NCI-H128 (cell line): ENCODE data around the gene VDAC1.
"Not testable (repeated sequence)": the region's sequence is repeated elsewhere in the genome, so short reads cannot be mapped to it uniquely, and the experiment has no call there.

Experiments used
- DNase-seq: peaks from one replicate; lab custom pipeline; 2025; ENCODE audit not compliant: unreplicated experiment; lab: John Stamatoyannopoulos, UW

Gene VDAC1, protein sequence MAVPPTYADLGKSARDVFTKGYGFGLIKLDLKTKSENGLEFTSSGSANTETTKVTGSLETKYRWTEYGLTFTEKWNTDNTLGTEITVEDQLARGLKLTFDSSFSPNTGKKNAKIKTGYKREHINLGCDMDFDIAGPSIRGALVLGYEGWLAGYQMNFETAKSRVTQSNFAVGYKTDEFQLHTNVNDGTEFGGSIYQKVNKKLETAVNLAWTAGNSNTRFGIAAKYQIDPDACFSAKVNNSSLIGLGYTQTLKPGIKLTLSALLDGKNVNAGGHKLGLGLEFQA

GRCh38 chr5:134004626-134005416 lies at the start of gene VDAC1:
VDAC1 (minus strand) TSS chr5:134004975; CDS start chr5:133993012, 11,963 bp downstream.
- DNase-seq, result peak; percentile 25

GRCh38 chr5:134053840-134054338 lies 49.1 kb upstream of the VDAC1 start:
- no peak for DNase-seq

- no peak for DNase-seq
Observed at GRCh38 chr5:134053314-134053839, 48.6 kb upstream of the VDAC1 start.

DNA sequence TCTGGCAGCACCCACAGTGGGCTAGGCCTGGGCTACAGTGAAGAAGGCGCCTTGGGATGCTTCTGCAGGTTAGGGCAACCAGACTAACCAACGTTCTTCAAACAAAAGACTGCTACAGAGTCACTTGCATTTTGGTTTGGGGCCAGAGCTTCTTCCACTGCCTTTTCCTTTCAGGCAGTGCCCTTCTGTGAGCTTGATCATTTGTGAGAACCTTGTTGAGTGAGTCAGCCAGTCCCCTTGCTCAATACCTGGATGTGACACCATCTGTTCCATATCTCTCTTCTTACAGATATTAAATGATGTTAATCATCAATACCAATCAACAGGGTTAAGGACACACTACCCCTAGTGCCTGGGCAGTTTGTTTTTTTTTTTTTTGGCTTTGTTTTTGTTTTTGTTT lies 46.5 kb upstream of the VDAC1 start:
- no peak for DNase-seq

GRCh38 chr5:134048864-134049263 lies 44.1 kb upstream of the VDAC1 start:
- DNase-seq, result no peak

DNA sequence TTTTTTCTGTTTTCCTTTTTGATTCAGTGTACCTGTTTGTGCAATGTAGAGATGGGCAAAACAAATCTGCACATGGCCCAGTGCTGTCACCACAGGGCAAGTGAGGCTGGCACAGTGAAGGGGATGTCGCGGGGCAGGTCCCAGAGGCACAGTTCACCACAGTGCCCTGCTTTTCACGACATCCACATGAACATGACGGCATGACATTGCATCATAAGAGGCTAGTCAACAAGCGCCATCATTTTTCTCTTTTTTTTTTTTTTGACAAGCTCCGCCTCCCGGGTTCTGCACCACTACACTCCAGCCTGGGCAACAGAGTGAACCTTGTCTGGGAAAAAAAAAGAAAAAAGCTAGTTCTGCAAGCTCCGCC lies 42.9 kb upstream of the VDAC1 start:
- no peak for DNase-seq

- DNase-seq, result no peak
Observed at GRCh38 chr5:134046801-134047686, 42.3 kb upstream of the VDAC1 start.

DNA sequence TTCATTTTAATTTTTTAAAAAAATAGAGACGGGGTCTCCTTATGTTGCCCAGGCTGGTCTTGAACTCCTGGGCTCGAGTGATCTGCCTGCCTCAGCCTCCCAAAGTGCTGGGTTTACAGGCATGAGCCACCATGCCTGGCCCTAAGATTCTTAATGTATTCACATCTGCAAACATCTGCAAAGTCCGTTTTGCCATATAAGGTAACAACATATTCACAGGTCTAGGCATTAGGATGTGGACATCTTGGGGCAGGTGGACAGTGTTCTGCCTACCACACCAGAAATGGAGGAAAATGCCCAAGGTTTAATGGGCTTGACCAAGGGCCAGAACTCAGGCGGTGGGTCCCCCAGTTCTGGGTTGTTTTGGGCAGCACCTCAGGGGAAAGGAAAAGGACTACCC lies 41.6 kb upstream of the VDAC1 start:
- DNase-seq, result no peak

DNA sequence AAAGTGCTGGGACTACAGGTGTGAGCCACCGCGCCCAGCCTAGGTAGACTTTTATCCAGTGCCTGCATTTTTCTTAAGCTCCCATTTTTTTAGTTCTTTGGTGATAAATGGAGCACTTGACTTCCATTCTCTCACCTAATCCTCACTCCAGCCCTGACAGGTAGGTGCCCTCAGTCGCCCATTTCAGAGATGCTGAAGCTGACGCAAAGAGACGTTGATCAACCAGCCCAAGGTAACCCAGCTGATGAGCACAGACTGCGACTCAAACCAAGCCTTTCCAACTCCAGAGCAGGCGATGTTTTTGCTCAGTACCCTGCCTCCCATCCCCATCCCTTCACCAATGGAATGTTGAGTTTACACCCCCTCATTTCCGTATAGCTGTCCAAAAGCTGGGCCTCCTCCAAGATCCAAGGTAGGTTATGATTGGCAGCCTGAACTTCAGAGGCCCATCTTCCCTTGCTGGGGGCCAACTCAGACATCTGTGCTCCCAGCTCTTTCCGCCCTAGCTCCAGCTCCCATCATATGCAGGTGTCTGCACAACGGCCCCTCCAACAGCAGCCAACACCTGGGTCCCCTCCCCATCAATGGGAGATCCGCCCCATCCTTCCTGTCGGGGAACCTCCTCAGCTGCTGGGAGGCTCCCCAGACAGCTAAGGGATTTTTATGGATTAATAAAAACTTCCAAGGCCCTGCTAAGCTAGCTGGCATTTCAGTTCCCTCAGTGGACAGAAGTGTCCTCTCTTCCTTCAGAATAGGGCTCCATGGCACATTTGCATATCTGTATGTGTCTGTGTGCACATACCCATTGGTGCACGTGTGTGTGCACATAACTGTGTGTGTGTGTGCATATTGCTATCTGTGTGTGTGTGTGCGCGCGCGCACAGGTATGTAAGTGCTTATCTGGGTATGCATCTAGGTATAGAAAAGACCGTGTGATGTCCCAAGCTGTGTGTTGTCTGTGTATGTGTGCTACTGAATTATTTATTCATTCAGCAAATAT lies 39.3 kb upstream of the VDAC1 start:
- DNase-seq, result no peak

DNA sequence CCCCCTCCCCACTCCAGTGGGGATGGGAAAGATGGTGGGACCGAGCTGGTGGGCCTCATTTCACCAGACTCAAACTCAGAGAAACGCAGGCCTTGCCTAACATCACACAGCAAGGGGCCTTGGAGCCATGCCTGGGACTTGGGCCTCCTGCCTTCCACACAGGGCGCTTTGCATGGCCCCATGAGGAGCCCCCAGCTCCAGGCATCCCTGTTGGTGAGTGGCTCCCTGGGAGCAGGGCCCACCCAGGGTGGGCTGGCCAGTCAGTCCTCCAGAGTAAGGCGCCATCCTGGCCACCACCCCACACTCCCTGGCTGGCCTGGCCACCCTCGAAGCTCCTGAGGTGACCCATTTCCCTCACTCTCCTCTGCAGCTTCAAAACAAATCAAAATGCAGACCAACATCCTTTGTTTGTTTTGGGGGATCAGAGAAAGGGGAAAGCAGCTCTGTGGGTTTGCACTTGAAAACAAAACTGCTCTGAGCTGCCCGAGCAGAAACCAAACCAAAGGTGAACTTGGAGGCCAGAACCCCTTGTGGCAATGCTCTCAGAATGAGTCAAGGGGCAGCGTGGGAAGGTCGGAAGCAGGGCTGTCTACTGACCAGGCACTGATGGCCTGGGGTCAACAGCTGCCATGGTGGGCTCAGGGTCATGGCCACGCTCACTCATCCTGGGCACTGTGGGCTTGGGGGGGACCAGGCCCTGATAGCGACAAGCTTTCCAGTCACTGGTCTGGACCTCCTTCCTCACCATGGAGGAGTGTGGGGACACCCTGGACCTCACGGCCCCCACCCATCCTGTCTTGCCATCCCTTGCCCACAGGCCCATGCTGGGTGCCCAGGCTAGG lies 37.0 kb upstream of the VDAC1 start:
- DNase-seq, result no peak

- no peak for DNase-seq
Observed at GRCh38 chr5:134038138-134038537, 33.4 kb upstream of the VDAC1 start.

GRCh38 chr5:134037160-134037559 lies 32.4 kb upstream of the VDAC1 start:
- no peak for DNase-seq

GRCh38 chr5:134034326-134034725 lies 29.6 kb upstream of the VDAC1 start:
- no peak for DNase-seq

- DNase-seq, result not testable (repeated sequence)
Observed at GRCh38 chr5:134030303-134030964, 25.7 kb upstream of the VDAC1 start.

GRCh38 chr5:134029156-134029555 lies 24.4 kb upstream of the VDAC1 start:
- no peak for DNase-seq

- DNase-seq, result no peak
Observed at GRCh38 chr5:134028496-134028895, 23.7 kb upstream of the VDAC1 start.

- DNase-seq, result no peak
Observed at GRCh38 chr5:134027288-134027615, 22.5 kb upstream of the VDAC1 start.

DNA sequence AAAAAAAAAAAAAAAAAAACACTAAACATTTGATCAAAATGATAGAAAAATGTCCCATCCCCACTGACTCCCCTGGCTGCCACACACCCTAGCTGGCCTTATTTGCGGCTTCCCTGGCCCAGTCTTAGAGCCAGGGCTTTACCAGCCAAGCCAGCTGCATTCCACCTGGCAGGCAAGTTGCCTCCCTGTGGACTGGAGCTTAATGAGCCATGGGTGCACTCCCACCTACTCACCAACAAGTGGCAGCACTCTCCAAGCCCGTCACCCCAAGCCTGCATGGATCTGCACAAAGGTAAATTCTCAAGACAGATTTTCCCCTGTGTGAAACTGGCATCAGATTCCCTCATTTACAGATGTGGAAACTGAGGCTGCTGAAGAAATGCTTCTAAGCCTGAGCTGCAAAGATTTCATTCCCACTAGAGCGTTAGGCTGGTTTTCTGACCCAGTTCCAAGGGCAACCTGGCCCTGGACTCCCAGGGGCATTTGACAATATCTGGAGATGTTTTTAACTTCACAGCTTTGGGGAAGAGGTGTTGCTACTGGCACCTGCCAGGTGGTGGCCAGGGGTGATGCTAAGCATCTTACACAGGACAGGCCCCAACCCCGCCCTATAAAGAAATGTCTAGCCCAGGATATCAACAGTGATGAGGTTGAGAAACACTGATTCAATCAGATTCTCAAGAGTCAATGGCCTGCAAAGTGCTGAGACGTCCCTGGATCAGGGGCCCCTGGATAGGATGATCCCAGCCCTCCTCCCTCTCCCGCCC lies 21.9 kb upstream of the VDAC1 start:
- peak; percentile 0 for DNase-seq
